HG03095 (cell line): ENCODE measurements around the gene SELENBP1.

Experiments
- ATAC-seq: cut with Tn5 transposase; IDR thresholded peaks from one replicate; pipeline ENCODE4 v1.9.1; 2021; ENCODE audit warnings: moderate library complexity; ENCODE audit not compliant: unreplicated experiment

SELENBP1 gene

DNA sequence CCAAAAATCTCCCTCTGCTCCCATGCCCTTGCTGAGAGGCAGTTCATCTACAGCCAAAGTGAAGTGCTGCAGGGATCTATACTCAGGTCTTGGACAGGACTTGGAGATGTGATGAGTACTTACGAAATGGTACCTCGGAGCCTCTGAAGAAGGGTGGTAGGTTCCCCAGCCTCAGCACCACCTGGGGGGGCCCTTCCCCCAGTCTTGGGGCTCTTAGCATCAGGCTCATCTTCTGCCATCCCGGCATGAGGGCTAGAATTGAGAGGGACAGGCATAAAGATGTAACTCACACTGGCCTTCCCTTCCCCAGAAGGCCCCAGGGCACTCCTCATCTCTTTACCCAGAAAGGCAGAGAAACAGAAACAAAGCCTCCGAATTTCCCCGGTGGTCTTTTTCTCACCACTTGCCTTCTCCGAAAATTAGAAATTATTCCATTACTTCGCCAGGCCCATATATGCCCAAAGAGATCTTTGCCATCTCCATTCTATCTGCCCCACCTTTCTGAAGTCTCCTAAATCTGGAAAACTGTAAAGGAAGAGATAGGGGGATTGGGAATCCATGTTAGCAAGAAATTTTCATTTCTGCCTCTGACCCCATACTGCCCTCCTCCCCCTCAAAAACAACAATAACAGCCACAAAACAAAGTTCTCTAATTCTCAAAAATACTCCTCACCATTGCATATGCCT, 26.3 kb downstream of the SELENBP1 start:
- ATAC-seq, result no peak

DNA sequence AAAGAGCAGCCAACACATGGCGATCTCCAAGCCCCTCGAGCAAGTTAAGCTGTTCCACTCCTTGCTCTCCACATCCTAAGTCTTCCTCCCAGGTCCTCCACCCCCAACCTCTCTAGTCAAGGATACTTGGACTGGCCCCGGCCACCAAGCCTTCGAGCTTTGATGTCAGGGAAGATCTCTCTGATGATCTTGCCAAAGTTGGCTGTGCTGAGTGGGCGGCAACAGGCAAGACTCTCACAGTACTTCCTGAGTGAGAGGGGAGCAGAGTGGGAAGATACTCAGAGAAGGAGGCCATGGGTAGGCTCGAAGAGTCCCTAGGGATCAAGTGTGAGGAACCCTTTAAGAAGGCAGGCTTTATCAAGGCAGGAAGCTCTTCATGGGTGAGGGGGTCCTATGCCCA, 28.2 kb downstream of the SELENBP1 start:
- no peak for ATAC-seq

DNA sequence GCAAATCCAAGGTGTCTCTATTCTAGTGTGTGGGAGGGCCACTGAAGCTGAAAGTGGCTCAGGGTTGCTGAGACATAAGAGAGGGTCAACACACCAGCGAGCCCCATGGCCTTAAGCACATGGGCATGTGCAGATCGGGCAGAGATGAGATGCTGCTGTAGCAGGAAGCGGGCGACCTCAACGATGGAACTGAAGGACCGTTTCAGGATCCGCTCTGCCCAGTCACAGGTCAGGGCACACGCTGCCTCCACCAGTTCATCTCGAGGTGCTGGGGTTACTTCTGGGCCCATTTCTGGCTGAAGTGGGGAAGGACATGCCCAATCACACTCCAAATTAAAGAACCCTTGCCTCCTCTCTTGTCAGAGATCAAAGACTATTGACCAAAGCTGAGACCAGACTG, 28.9 kb downstream of the SELENBP1 start:
- ATAC-seq, result no peak

DNA sequence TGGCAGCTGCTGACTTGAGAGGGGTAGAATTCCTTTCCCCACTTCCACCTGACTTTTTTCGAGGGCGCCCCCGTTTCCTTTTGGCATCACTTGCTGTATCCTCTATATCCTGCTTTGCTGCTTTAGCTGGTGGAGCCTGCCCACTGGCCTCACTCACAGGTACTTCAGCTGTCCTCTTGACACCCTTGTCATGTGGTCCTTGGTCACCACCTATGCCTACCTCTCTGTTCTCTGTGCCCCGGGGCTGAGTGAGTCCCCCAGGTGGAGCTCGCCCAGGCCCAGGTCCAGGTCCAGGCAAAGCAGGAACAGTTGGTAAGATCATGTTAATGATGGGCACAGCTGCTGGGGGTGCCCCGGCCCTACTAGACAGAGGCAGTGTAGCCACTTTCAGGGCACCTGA, 29.9 kb downstream of the SELENBP1 start:
- ATAC-seq, result no peak

DNA sequence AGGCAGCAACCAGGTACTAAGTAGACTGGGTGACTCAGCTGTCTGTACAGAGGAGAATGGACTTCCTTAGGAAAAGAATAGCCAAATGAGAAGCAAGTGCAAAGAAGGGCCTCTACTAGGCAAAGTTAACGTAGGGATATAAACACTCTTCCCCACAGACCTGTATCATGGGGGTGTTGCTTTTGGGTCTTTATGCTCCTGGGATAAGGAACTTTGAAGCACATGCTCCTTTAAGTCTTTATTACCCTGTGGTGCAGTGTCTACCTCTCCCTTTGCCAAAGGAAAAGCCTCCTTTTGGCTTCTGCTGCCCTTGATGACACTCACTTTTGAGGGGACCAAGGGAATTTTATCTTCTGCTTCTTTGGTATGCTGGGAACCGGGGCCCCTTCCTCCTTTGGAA, 30.5 kb downstream of the SELENBP1 start:
- no peak for ATAC-seq

DNA sequence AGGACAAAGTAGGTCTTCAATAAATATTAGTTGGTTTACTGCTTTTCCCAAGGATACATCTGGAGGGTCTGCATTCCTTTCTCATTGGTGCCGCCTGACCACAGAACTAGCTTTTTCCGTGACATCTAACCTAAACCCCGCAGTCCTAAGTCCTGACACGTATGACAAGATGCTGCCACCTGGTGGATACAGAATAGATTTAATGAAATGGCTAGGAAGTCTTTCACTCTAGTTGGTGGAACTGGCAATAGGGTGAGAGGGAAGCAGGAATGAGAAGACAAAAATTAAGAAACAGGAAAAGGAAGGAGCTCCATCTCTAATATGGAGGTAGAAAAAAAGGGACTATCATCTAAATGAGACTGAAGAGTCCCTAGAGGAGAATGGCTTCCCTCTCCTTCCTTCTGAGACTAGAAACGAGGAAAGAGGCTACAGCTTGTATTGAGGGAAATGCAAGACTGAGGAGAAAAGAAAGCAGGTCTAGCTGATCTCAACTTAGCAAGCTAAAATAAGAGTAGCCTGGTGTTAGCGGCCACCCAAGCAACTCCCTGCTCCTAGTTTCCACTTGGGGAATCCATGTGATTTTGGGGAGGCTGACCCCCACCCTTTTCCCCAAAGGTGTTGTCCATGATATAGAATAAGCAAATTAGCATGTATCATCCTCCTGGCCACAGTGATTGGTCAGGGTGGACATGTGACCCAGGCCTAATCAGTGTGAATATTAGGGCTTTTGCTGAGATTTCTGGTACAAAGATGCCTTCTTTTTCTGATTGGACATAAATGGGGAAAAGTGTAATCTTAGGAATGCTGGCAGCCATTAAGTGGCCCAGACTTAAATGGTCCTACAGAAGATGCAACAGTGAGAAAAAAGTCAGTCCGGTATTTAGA, 31.4 kb downstream of the SELENBP1 start:
- ATAC-seq, result no peak

DNA sequence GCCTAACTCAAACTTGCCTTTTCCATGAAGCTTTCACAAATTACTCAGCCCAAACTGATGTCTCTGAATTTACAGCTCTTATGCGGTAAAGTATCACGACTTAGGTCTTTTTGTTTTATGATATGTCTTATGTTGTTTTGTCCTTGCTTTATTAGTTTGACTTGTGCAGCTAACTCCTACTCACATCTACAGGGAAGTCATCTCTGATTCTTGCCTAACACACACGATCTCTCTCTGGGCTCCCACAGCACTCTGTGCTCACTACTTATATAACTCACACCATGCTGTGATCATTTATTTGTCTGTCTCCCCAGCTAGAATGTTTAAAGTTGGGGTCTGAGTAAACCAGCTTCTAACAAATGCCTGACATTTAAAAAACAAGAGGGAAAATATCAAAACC, 35.9 kb downstream of the SELENBP1 start:
- no peak for ATAC-seq

DNA sequence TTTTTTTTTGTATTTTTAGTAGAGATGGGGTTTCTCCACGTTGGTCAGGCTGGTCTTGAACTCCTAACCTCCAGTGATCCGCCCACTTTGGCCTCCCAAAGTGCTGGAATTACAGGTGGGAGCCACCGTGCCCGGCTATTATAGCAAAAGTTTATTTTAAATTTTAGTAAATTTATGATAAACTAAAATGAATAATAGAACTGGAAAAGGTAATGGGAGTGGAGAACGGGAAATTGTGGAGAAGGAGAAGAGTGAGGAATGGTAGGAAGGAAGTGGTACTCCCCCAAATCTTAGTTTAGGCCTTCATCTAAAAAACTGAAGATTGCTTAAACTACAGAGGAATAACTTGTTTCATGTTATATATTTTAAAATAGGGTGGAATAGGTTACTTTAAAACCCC, 37.7 kb downstream of the SELENBP1 start:
- no peak for ATAC-seq

DNA sequence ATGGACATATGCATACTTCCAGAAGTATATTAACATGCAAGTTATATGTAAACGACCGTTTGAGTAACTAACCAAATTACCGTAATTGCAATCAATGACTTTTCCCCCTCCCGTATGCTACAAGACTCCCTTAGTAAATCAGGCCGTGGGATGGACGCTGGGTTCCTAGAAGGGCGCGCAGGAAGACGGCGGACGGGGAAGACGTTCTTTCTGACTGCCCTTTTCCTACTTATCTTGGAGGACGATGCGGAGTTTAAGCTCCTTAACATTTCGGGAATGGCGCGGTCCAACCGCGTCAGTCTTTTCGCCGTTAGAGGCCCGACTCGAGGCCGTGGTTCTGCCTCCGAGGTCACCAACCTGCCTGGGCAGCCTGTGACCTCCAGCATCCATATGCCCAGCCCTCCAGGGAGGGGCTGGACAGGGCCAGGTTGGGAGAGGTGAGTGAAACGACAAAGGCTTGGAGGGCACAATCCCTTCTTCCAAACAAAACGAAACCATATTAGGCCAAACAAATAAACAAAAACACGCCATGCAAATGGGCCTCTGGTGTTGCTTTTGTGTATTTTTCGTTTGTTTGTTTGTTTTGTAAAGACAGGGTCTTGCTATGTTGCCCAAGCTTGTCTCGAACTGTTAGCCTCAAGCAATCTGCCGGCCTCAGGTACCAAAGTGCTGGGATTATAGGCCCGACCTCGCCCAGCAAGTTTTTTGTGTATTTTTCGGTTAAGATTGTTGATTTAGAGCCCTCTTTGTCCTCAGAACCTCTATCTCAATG, 44.4 kb downstream of the SELENBP1 start:
- peak; percentile 5 for ATAC-seq

DNA sequence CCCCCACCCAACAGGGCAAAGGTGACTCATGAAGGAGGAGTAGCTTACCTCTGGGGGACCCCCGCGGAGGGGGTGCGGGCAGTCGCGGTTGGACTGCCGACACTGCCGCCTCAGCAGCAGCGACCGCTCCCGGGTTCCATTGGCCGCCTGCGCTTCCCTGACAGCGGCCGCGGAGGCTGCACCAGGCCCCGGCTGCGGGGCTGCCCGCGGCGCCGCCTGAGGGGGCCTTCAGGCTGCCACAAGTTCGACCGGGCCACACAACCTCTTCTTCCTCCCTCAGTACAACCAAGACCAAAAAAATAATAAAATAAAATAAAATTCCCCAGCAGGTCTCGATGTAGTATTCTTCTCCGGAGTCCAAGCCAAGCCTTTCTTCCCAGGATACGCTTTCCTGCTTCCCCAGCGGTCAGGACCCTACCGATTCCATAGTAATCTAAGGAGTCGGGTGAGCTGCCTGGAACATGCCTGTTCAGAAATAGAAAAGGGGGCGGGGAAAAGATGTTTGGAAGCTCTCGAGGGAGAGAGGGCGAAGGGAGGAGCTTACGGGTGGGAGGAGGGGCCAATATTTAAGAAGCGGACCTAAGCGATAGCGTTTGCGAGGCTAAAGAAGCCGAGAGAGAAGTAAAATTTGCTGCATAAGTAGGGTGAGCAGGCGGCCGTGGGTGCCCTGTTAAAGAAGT, 45.1 kb downstream of the SELENBP1 start, which contains the start of gene PI4KB:
TSS of gene PI4KB (minus strand) at position 194 of the 680 bp plus-strand sequence. CDS start 10,935 bp downstream, outside the sequence.
- peak; percentile 67 for ATAC-seq

DNA sequence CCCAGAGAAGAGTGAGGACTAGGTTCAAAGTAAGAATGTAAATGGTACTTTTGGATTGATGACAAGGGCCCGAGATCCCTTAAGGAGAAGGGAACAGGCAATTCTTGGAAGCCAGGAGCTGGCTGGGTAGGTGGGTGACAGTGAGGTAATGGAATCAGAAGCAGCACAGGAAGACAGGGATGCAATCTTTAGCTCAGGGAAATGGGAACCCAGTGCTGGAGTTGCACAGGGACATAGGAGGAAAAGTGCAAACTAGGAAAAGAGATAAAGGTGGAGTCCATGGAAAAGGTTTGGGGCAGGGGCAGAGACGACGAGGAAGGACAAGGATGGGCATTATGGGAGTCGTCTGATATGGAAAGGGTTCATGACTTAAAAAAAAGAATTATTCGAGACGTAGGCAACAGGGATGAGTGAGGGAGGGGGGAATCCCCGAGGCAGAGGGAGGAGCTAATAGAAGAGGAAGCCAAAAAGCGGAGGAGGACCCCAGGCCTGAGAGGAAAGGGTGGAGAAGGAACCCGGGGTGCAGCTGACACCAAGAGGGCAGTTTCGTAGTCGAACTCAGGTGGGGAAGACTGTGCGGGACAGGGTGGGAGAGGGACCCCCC, 45.8 kb downstream of the SELENBP1 start:
- peak; percentile 50 for ATAC-seq

DNA sequence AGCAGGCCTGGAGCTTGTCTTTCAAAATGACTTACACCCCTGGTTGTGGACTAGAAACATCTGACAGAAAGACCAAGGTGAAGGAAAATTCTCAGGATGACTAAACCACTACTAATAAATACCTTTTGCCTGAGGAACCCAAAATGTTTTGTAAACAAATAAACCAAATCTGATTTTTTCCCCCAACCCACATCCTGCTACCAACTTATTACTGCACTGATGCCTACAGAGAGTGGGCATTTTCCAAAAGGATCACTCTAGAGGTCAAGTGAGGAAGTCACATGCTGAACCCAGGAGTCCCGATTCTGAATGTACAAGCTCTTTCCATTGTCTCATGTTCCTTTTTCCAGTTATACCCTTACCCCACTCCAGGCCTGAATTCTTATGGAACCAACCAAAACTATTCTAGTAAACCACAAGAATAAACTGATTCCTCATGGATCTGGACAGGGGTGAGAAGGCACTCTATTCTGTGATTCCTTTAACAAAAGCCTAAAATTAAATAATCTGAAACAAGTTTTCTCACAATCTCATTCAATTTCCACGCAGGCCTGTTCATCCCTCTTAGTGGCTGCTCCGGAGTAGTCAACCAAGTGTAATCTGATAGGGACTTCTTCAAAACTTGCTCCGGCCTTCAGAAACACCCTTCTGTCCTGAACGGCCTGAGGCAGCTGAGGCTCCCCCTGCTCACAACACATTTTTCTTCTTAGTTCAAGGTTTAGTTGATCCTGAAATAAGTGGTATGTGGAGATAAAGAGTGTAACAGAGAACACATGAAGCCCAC, 46.7 kb downstream of the SELENBP1 start:
- no peak for ATAC-seq

DNA sequence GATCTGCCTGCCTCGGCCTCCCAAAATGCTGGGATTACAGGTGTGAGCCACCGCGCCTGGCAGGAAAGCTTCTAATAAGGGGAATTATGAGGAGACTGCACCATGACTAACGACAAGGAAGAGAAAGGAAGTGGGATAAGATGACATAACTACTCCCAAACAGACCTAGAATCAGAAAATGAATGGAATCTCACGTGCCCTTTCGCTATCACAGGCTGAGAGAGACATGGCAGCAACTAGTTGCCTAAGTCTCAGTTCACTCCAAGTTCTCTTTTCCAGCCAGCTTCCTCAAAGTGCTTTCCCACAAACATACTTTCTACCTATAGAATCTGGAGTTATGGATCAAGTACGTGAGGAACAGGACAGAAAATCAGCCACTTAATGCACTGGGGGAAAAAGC, 47.3 kb downstream of the SELENBP1 start:
- no peak for ATAC-seq

DNA sequence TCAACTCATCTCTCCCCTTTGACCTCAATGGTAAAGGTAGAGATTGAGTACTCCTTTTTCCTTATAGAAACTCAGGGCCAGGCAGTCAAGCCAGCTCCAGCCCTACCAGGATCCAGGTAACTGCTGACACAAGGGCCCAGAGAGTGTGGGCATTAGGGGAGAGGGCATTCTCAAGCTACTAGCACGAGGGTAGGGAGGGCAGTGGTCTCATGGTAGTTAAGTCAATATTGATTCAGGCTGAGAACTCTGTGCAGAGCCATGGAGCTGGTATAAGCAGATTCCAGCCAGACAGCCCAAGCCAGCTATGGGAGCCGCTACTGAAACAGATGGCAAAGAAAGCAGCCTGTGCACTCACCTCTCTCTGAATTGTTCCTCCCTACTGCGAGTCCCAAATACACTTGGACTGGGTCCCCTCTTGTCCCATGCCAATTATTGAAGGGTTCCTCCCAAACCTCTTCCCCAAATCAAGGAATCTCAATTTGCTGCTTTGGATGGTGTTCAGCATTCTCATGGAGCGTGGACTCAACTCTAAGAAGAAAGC, 48.0 kb downstream of the SELENBP1 start:
- ATAC-seq, result no peak

DNA sequence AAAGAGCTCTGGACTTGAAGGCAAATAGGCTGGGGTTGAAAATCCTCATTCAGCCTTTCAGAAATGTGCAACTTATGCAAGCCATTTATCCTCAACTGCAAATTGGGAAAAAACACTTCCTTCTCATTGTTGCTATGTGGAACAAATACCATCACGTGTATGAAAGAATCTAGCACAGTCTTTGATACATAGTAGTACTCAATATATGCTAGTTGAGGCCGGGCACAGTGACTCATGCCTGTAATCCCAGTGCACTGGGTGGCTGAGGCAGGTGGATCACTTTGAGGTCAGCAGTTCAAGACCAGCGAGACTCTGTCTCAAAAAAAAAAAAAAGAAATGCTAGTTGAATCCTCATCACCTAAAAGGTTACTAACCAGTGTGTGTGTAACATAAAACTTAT, 53.5 kb downstream of the SELENBP1 start:
- ATAC-seq, result no peak

DNA sequence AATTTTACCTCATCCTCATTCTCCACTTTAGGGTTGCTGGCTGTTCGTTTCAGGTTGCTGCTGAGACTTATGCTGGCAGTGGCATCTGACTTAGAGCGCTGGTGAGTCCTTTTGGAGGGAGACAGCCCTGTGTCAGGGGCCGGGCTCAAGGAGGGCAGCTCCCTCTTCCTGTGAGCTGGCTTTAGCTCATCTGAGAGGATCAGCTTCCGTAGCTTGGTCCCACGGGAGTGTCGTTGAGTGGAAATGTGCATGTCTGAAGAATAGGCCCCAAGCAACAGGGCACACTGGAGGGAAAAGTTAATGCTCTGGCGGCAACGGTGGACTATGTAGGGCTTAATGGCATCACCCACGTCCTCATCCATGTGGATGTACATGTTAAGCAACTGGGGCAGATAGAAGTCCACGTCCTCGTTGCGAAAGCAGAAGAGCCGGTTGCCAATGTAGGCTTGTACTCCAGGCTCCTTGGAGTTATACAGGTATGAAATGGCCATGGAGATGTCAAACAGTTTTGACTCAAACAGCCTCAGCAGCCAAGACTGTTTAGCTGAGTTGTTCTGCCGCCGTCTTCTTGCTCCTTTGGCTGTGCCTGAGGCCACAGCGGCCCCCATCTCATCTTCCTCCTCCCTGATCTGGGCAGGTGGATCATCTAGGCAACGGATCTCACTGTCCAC, 56.8 kb downstream of the SELENBP1 start:
- no peak for ATAC-seq
